ENCODE data around the gene DYNLL2.

DNA sequence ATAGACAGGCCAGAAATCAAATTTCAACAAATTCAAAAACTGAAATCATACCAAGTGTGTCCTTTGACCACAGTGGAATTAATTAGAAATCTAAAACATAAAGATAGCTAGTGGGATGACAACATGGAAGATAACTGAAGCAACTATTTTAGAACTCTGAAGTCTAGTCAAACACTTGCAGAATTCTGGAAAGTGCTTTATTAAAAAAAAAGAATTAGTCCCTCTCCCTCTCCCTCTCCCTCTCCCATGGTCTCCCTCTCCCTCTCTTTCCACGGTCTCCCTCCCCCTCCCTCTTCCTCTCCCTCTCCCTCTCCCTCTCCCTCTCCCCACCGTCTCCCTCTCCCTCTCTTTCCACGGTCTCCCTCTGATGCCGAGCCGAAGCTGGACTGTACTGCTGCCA lies 58.3 kb downstream of the DYNLL2 start:
- TF ChIP-seq, protein P1, sequence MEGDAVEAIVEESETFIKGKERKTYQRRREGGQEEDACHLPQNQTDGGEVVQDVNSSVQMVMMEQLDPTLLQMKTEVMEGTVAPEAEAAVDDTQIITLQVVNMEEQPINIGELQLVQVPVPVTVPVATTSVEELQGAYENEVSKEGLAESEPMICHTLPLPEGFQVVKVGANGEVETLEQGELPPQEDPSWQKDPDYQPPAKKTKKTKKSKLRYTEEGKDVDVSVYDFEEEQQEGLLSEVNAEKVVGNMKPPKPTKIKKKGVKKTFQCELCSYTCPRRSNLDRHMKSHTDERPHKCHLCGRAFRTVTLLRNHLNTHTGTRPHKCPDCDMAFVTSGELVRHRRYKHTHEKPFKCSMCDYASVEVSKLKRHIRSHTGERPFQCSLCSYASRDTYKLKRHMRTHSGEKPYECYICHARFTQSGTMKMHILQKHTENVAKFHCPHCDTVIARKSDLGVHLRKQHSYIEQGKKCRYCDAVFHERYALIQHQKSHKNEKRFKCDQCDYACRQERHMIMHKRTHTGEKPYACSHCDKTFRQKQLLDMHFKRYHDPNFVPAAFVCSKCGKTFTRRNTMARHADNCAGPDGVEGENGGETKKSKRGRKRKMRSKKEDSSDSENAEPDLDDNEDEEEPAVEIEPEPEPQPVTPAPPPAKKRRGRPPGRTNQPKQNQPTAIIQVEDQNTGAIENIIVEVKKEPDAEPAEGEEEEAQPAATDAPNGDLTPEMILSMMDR (IDR thresholded peaks at IDR 0.05): no peak
- TF ChIP-seq POLR2A (IDR thresholded peaks at IDR 0.05): no peak
